Esophagus squamous epithelium (tissue), 4 donors: Measurements from ENCODE around the gene MT1X.

Source experiments
- POLR2A ChIP-seq, 4 donors: fragments of 450-650 bp; IDR thresholded peaks; one replicate each; pipeline ENCODE4 v1.6.1; 2017; ENCODE audit warnings: antibody characterized with exemption in 4 of 4, mild to moderate bottlenecking in 4 of 4, moderate library complexity in 3 of 4
- TF ChIP-seq, protein P1 (sequence below), 6 experiments: fragments of 450-650 bp in 4 of 6; fragments of 200-600 bp in 2 of 6; sonication (generic) in 2 of 6; IDR thresholded peaks; one replicate each; pipeline ENCODE4 v1.5.1; 2016 to 2019; ENCODE audit warnings: antibody characterized with exemption in 6 of 6, mild to moderate bottlenecking in 4 of 6, moderate library complexity in 4 of 6

DNA sequence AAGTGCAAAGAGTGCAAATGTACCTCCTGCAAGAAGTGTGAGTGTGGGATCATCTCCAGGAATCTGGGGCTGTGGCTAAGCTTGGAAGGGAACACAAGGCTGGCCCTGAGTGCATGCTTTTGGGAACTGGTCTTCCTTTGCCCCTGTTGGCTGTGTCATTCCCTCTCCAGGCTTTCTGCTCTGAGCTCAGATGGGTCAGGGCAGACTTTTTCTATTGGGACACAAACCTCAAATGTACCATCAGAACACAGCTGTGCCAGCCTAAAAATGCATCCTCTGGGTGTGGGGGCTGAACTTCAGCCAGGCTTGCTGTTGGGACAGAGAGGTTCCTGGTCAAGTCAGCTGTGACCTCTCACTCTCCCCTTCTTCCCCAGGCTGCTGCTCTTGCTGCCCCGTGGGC is 29.7 kb upstream of the MT1X start:
- TF ChIP-seq, protein P1, sequence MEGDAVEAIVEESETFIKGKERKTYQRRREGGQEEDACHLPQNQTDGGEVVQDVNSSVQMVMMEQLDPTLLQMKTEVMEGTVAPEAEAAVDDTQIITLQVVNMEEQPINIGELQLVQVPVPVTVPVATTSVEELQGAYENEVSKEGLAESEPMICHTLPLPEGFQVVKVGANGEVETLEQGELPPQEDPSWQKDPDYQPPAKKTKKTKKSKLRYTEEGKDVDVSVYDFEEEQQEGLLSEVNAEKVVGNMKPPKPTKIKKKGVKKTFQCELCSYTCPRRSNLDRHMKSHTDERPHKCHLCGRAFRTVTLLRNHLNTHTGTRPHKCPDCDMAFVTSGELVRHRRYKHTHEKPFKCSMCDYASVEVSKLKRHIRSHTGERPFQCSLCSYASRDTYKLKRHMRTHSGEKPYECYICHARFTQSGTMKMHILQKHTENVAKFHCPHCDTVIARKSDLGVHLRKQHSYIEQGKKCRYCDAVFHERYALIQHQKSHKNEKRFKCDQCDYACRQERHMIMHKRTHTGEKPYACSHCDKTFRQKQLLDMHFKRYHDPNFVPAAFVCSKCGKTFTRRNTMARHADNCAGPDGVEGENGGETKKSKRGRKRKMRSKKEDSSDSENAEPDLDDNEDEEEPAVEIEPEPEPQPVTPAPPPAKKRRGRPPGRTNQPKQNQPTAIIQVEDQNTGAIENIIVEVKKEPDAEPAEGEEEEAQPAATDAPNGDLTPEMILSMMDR (IDR thresholded peaks at IDR 0.05) = no peak
- no peak for TF ChIP-seq POLR2A (IDR thresholded peaks at IDR 0.05)
